Keratinocyte (primary cell): Measurements from ENCODE around the gene ANKS1A. TPM values are rescaled to one million over a fixed set of nuclear protein-coding genes. Genes with fewer than 3 reads are reported as not detected.

Source experiments
- DNase-seq: peaks from one replicate; pipeline ENCODE4 v3.0.0-alpha.2; 2011; ENCODE audit warnings: low read depth, missing footprints, low spot score
- FAIRE-seq: peaks from 2 replicates; lab custom pipeline; 2011; peaks lifted over from hg19 to GRCh38; lab: Jason Lieb, UNC
- H2AFZ ChIP-seq: 2 replicates; pipeline ENCODE4 v1.6.0; 2012; ENCODE audit warnings: low read length, control low read depth, inconsistent platforms; ENCODE audit not compliant: control insufficient read depth
- H3K27ac ChIP-seq: 2 replicates; pipeline ENCODE4 v1.5.1; 2011; ENCODE audit warnings: low read length; ENCODE audit not compliant: control insufficient read depth, insufficient read depth
- H3K27me3 ChIP-seq: 3 replicates; pipeline ENCODE4 v1.6.0; 2011; ENCODE audit warnings: low read length; ENCODE audit not compliant: control insufficient read depth, insufficient read depth; ENCODE audit errors: extremely low read depth
- H3K36me3 ChIP-seq, 2 experiments: 2 replicates in 1 of 2; 3 replicates in 1 of 2; pipeline ENCODE4 v1.5.1; 2011; ENCODE audit warnings: low read length in 2 of 2, mild to moderate bottlenecking in 1 of 2; ENCODE audit not compliant: control insufficient read depth in 2 of 2, insufficient read depth in 2 of 2; ENCODE audit errors: extremely low read depth in 1 of 2
- H3K4me1 ChIP-seq: 3 replicates; pipeline ENCODE4 v1.5.1; 2011; ENCODE audit warnings: low read length; ENCODE audit not compliant: control insufficient read depth, insufficient read depth; ENCODE audit errors: extremely low read depth
- H3K4me2 ChIP-seq: 3 replicates; pipeline ENCODE4 v1.6.0; 2011; ENCODE audit warnings: low read depth, low read length; ENCODE audit not compliant: control insufficient read depth, insufficient read depth; ENCODE audit errors: extremely low read depth
- H3K4me3 ChIP-seq, 3 experiments: fragments of 200-600 bp in 1 of 3; sonication (generic) in 1 of 3; 2 replicates in 2 of 3; 3 replicates in 1 of 3; pipeline ENCODE4 v1.5.1; 2011 to 2016; ENCODE audit warnings: low read length in 3 of 3, mild to moderate bottlenecking in 3 of 3, control low read depth in 2 of 3, inconsistent platforms in 1 of 3, low read depth in 1 of 3, mixed read lengths in 1 of 3, mixed run types in 1 of 3, moderate library complexity in 1 of 3; ENCODE audit not compliant: control insufficient read depth in 2 of 3, insufficient read depth in 2 of 3; ENCODE audit errors: extremely low read depth in 1 of 3
- H3K79me2 ChIP-seq: 2 replicates; pipeline ENCODE4 v1.6.0; 2012; ENCODE audit warnings: low read length; ENCODE audit not compliant: control insufficient read depth, insufficient read depth
- H3K9ac ChIP-seq: 3 replicates; pipeline ENCODE4 v1.6.0; 2011; ENCODE audit warnings: low read length; ENCODE audit not compliant: control insufficient read depth, insufficient read depth; ENCODE audit errors: extremely low read depth
- H3K9me1 ChIP-seq: 3 replicates; pipeline ENCODE4 v1.6.0; 2011; ENCODE audit warnings: low read length; ENCODE audit not compliant: control insufficient read depth, insufficient read depth; ENCODE audit errors: extremely low read depth
- H3K9me3 ChIP-seq: 2 replicates; pipeline ENCODE4 v1.5.1; 2012; ENCODE audit warnings: low read depth, low read length; ENCODE audit not compliant: control insufficient read depth
- H4K20me1 ChIP-seq: 3 replicates; pipeline ENCODE4 v1.6.0; 2011; ENCODE audit warnings: low read length; ENCODE audit not compliant: control insufficient read depth, insufficient read depth; ENCODE audit errors: extremely low read depth
- EZH2 ChIP-seq: IDR thresholded peaks from one replicate; pipeline ENCODE4 v1.6.1; 2012; ENCODE audit warnings: inconsistent platforms, mild to moderate bottlenecking, low read length, moderate library complexity
- dilution Hi-C: fragments of 300-500 bp; cut with MboI; formaldehyde crosslinking; loops from one replicate; pipeline ENCODE4 v1.7.0; 2020; ENCODE audit warnings: low sequenced_read_pairs; ENCODE audit not compliant: extremely low pct_ligation_motif_present
- polyA plus RNA-seq, 5 experiments: library from polyadenylated mRNA; depleted of rRNA in 3 of 5; stranded (reverse) in 3 of 5; stranded (forward) in 1 of 5; unstranded in 1 of 5; fragments of >200 nt; gene quantifications; 1 replicate in 1 of 5; 2 replicates in 3 of 5; 3 replicates in 1 of 5; pipeline versions ENCODE4 v1.2.1 to v1.2.3, GENCODE V29; 2011 to 2012; ENCODE audit warnings: missing spikeins in 2 of 5, low read depth in 1 of 5, low replicate concordance in 1 of 5
- TF ChIP-seq, protein P1 (sequence below), 3 experiments: IDR thresholded peaks in 1 of 3; conservative IDR thresholded peaks in 1 of 3; optimal IDR thresholded peaks in 1 of 3; 2 replicates in 2 of 3; 3 replicates in 1 of 3; pipeline versions ENCODE3 to v1.5.1; 2011; ENCODE audit warnings: low read length in 3 of 3, mild to moderate bottlenecking in 3 of 3, moderate library complexity in 2 of 3, control low read depth in 1 of 3, inconsistent platforms in 1 of 3; ENCODE audit not compliant: insufficient read depth in 2 of 3; ENCODE audit errors: extremely low read depth in 1 of 3

Gene ANKS1A
- polyA plus RNA-seq, 1 donor (not counting 4 experiments of a cell fraction or from before 2014, with no cell fraction given) = 8.6 TPM

DNA sequence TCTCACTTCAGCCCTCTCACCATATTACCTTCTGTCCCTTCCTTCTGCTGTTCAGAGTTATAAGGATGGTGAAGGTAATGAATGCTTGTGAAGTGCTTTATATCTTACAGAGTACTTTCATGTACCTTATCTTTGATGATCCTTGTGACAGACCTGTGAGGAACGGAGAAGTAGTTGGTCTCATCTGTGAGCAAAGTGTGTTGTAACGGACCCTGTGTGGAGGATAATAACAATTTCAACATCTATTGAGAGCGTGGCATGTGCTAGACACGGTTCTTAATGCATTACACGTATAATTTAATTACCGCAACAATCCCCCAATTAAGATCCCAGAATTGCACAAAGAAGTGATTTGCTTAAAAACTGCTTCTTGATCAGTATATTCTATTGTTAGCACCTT, 124.6 kb downstream of the ANKS1A start:
- Histone ChIP-seq H3K4me2 (no peak overlapping the region), H3K27me3 (no peaks in the 10 kb centered on the region), H3K4me3 (no peak overlapping the region), H3K79me2 (no peaks in the 10 kb centered on the region), H3K4me1 (no peaks in the 10 kb centered on the region), H3K27ac (no peak overlapping the region), H3K9ac (no peak overlapping the region), H3K36me3 (peaks cover 3 to 5% of the 10 kb centered on the region in 2 experiments), H2AFZ (no peak overlapping the region), H3K9me3 (no peaks in the 10 kb centered on the region), H4K20me1 (no peaks in the 10 kb centered on the region), H3K9me1 (no peaks in the 10 kb centered on the region)
- DNase-seq (no peak), FAIRE-seq (no peak)
- TF ChIP-seq EZH2 = no peak
- TF ChIP-seq, protein P1, sequence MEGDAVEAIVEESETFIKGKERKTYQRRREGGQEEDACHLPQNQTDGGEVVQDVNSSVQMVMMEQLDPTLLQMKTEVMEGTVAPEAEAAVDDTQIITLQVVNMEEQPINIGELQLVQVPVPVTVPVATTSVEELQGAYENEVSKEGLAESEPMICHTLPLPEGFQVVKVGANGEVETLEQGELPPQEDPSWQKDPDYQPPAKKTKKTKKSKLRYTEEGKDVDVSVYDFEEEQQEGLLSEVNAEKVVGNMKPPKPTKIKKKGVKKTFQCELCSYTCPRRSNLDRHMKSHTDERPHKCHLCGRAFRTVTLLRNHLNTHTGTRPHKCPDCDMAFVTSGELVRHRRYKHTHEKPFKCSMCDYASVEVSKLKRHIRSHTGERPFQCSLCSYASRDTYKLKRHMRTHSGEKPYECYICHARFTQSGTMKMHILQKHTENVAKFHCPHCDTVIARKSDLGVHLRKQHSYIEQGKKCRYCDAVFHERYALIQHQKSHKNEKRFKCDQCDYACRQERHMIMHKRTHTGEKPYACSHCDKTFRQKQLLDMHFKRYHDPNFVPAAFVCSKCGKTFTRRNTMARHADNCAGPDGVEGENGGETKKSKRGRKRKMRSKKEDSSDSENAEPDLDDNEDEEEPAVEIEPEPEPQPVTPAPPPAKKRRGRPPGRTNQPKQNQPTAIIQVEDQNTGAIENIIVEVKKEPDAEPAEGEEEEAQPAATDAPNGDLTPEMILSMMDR (optimal IDR thresholded peaks at IDR 0.05 in 1 of 3, IDR thresholded peaks at IDR 0.05 in 1 of 3, conservative IDR thresholded peaks at IDR 0.05 in 1 of 3; ENCODE audit: extremely low read depth in 1 of 3, insufficient read depth in 2 of 3, low read length in 3 of 3) = no peak
- dilution Hi-C loops = no loop called here

- Histone ChIP-seq H4K20me1 (no peaks in the 10 kb centered on the region), H3K4me1 (no peaks in the 10 kb centered on the region), H2AFZ (no peak overlapping the region), H3K79me2 (no peaks in the 10 kb centered on the region), H3K4me2 (no peak overlapping the region), H3K4me3 (no peak overlapping the region), H3K9me3 (no peaks in the 10 kb centered on the region), H3K27ac (no peak overlapping the region), H3K9ac (no peak overlapping the region), H3K27me3 (no peaks in the 10 kb centered on the region), H3K9me1 (no peaks in the 10 kb centered on the region), H3K36me3 (peaks cover 3 to 7% of the 10 kb centered on the region in 2 experiments)
- dilution Hi-C loops = no loop called here
- TF ChIP-seq EZH2 = no peak
- TF ChIP-seq, protein P1 (optimal IDR thresholded peaks at IDR 0.05 in 1 of 3, IDR thresholded peaks at IDR 0.05 in 1 of 3, conservative IDR thresholded peaks at IDR 0.05 in 1 of 3; ENCODE audit: extremely low read depth in 1 of 3, insufficient read depth in 2 of 3, low read length in 3 of 3) = no peak
- FAIRE-seq (no peak), DNase-seq (no peak)
Observed at GRCh38 chr6:35014341-35014740, 125.3 kb downstream of the ANKS1A start.
